Stimulated activated CD8-positive, alpha-beta memory T cell treated with anti-CD3 and anti-CD28 coated beads, Interleukin-15, amount 100 ng/mL, for 1 hour (primary cell): ENCODE results near the gene ALKBH3.

Source experiments
- DNase-seq: peaks from one replicate; pipeline ENCODE4 v3.0.0-alpha.2; 2020; ENCODE audit warnings: low read depth

ALKBH3 gene

DNA sequence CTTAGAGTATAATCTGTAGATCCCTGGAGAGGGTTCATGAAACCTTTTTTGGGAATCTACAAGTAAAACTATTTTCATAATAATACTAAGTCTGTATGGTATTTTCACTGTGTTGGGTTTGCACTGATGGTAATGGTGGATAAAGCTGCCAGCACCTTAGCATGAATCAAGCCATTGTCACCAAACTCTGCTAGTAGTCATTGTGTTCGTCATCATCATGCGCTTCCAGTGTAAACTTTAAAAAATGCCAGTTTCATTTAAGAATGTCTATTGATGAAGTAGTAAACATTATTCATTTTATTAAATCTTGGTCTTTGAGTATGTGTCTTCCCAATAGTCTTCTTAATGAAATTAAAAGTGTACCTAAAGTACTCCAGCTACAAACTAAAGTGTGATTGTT, 15.0 kb downstream of the ALKBH3 start:
- no peak for DNase-seq

GRCh38 chr11:43898574-43898973, 17.9 kb downstream of the ALKBH3 start:
- DNase-seq = no peak

DNA sequence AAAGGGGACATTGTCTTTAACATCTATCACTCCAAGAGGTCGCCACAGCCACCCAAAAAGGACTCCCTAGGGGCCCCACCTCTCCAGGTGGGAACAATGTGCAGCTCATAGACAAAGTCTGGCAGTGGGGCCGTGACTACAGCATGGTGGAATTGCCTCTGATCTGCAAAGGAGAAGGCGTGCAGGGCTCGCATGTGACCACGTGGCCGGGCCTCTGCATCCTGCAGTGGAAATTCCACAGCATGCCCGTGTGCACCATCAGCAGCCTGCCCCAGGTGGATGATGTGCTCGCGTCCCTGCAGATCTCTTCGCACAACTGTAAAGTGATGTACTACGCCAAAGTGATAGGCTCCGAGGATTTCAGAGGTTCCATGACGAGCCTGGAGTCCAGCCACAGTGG, 18.5 kb downstream of the ALKBH3 start:
- no peak for DNase-seq

DNA sequence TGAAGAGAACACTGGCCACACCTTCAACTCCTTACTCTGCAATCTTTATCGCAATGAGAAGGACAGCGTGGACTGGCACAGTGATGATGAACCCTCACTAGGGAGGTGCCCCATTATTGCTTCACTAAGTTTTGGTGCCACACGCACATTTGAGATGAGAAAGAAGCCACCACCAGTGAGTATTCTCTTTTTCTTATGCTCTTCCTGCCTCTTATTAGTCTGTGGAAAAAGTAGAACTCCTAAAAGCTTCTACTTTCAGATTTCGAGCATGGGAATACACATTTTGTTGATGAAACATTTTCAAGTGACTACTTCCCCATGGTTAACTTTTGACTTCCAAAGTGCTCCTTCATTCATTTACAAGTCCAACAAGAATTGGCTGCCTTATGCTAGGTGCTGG, 20.9 kb downstream of the ALKBH3 start:
- DNase-seq = no peak

- DNase-seq = no peak
Measured at GRCh38 chr11:43903078-43903477, 22.4 kb downstream of the ALKBH3 start.

- DNase-seq = no peak
Measured at GRCh38 chr11:43903969-43904368, 23.3 kb downstream of the ALKBH3 start.

DNA sequence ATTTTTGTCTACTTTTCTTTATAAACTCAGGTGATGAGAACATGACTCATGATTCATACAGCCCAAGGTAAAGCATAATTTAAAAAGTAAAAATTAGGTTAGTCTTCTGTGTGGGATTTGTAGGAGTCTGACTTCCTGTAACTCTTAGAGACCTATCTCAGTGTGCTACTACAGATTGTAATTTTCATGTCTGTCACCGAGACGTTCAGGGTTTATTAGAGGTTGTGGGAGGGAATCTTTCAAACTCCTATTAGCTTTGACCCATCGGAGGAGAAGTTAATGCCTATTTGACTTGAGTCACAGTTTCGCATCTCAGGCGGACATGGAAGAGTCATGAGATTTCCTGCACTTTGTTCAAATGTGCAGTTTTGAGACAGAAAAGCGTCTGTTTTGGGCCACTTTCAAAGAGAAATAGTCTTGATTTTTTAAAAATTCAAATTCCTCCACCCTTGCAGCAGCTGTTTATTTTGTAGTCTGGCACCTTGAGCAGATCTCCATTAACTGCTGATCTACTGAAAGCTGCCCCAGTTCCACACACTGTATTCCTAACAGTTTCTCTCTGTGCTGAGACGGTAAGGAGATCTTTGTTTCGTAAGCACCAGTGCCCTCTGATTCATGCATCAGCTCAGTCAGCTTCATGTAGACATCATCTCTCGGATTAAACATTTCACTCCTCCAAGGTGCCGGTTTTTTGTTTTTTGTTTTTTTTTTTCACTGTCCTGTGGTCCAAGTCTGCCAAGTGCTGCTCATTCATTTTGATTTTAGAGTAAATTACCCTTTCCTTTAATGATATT, 24.3 kb downstream of the ALKBH3 start:
- no peak for DNase-seq

DNA sequence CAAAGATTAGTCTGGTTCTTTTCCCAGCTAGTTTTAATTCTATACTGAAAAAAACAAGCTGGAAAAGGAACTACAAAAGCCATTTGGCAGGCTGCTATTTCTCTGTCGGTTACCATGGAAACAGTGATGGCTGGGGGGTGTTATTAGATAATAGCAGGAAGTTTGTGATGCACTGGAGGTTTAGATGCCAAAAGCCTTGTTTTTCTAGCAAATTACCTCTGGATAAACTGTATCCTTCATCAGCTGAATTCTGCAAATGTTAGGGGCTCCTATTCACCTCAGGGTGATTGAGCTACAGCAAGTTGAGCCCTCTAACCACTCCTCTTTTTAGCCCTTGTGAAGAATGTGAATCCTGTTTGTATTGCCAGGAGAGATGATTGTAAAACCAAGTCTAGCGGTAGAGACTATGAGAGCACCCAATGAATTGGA, 25.2 kb downstream of the ALKBH3 start:
- DNase-seq = no peak

GRCh38 chr11:43907028-43907975, 26.7 kb downstream of the ALKBH3 start:
- no peak for DNase-seq

- no peak for DNase-seq
Measured at GRCh38 chr11:43908191-43908590, 27.6 kb downstream of the ALKBH3 start.

DNA sequence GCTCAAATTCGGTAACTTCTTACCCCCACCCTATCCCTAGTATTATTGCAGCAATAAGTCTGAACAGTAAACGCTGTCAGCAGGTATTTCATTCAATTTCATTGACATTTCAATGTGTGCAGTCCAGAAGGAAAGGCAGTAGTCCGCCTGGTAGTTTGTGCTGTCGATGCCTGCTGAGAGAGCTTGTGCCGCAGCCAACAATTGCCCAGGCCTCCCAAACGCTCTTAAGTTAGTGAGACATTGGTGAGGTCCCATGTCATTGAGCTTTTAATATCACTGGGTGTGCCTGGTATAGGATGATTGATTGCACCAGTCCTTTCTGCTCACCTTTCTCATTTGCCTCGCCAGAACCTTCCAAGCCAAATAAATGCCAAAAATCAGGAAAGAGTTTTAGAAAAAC, 28.1 kb downstream of the ALKBH3 start:
- DNase-seq = no peak

GRCh38 chr11:43913829-43914380, 33.3 kb downstream of the ALKBH3 start:
- no peak for DNase-seq

GRCh38 chr11:43914466-43914865, 33.8 kb downstream of the ALKBH3 start:
- DNase-seq = no peak

GRCh38 chr11:43916621-43917020, 36.0 kb downstream of the ALKBH3 start:
- DNase-seq = no peak

GRCh38 chr11:43917851-43918250, 37.2 kb downstream of the ALKBH3 start:
- no peak for DNase-seq

- DNase-seq = no peak
Measured at GRCh38 chr11:43918662-43919061, 38.0 kb downstream of the ALKBH3 start.

- no peak for DNase-seq
Measured at GRCh38 chr11:43919852-43920597, 39.4 kb downstream of the ALKBH3 start.

GRCh38 chr11:43920598-43921419, 40.2 kb downstream of the ALKBH3 start:
- DNase-seq = no peak

DNA sequence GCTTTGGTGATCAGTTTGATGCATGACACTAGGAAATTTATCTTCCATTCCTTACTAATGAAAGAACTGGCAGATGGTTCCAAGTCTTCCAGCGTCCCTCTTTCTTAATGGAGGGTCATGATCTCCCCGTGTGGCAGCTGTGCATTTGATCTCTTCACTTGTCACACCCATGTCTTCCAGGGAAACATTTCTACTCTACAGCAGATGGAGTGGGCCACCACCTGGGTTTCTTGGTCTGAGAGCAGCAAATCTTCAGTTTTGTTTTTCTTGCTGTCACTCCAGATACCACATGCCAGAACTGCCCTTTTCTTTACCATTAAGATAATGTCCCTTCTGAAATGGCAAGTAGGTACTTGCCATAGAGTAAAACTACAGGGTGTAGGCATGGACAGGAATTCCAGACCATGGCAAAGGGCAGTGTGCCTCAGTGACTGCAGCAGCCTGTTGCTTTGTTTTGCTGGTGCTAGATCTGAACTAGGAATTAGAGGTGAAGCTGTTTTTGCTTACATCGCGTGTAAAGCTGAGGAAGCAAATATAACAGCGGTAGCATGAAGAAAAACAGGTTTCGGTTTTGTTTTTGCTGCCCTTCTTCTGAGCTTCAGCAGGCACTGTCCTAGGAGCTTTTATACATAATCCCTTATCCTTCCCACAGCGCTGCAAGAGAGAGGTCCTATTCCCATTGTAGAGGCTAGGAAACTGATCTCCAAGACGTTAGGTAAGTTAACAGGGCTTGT, 41.1 kb downstream of the ALKBH3 start:
- no peak for DNase-seq

GRCh38 chr11:43922295-43922648, 41.6 kb downstream of the ALKBH3 start:
- no peak for DNase-seq
